Measurements from ENCODE around the gene STAG3. TPM values are rescaled to one million over a fixed set of nuclear protein-coding genes. Genes with fewer than 3 reads are reported as not detected.
A peak's percentile ranks its signal among the peaks of the same experiment; 100 is the strongest.

Gene STAG3
- total RNA-seq, 1 experiment from 2014 or later = 5.2 TPM

GRCh38 chr7:100171840-100172239 is 5.9 kb upstream of the STAG3 start:
- Mint-ChIP-seq H3K4me1 (peaks cover 60% of the 10 kb centered on the region), H3K4me3 (peak overlapping the region; percentile 77), H3K36me3 (peaks cover 22% of the 10 kb centered on the region), H3K9me3 (no peaks in the 10 kb centered on the region), H3K27me3 (ENCODE audit: low read depth) (peaks cover 21% of the 10 kb centered on the region), H3K27ac (no peak overlapping the region)
- no peak for TF ChIP-seq ZNF416 (CRISPR knock-in tag; IDR thresholded peaks at IDR 0.05)
- TF ChIP-seq, protein P1, sequence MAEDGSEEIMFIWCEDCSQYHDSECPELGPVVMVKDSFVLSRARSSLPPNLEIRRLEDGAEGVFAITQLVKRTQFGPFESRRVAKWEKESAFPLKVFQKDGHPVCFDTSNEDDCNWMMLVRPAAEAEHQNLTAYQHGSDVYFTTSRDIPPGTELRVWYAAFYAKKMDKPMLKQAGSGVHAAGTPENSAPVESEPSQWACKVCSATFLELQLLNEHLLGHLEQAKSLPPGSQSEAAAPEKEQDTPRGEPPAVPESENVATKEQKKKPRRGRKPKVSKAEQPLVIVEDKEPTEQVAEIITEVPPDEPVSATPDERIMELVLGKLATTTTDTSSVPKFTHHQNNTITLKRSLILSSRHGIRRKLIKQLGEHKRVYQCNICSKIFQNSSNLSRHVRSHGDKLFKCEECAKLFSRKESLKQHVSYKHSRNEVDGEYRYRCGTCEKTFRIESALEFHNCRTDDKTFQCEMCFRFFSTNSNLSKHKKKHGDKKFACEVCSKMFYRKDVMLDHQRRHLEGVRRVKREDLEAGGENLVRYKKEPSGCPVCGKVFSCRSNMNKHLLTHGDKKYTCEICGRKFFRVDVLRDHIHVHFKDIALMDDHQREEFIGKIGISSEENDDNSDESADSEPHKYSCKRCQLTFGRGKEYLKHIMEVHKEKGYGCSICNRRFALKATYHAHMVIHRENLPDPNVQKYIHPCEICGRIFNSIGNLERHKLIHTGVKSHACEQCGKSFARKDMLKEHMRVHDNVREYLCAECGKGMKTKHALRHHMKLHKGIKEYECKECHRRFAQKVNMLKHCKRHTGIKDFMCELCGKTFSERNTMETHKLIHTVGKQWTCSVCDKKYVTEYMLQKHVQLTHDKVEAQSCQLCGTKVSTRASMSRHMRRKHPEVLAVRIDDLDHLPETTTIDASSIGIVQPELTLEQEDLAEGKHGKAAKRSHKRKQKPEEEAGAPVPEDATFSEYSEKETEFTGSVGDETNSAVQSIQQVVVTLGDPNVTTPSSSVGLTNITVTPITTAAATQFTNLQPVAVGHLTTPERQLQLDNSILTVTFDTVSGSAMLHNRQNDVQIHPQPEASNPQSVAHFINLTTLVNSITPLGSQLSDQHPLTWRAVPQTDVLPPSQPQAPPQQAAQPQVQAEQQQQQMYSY (CRISPR knock-in tag; IDR thresholded peaks at IDR 0.05) = peak; percentile 37; the same call in 1 of the 2 replicates
- TF ChIP-seq ATF2 (CRISPR knock-in tag; IDR thresholded peaks at IDR 0.05; ENCODE audit: borderline replicate concordance, low read depth) = no peak
- no peak for TF ChIP-seq MXD4 (CRISPR knock-in tag; IDR thresholded peaks at IDR 0.05; ENCODE audit: borderline replicate concordance)
- TF ChIP-seq, protein P2, sequence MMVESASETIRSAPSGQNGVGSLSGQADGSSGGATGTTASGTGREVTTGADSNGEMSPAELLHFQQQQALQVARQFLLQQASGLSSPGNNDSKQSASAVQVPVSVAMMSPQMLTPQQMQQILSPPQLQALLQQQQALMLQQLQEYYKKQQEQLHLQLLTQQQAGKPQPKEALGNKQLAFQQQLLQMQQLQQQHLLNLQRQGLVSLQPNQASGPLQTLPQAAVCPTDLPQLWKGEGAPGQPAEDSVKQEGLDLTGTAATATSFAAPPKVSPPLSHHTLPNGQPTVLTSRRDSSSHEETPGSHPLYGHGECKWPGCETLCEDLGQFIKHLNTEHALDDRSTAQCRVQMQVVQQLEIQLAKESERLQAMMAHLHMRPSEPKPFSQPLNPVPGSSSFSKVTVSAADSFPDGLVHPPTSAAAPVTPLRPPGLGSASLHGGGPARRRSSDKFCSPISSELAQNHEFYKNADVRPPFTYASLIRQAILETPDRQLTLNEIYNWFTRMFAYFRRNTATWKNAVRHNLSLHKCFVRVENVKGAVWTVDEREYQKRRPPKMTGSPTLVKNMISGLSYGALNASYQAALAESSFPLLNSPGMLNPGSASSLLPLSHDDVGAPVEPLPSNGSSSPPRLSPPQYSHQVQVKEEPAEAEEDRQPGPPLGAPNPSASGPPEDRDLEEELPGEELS (CRISPR knock-in tag; IDR thresholded peaks at IDR 0.05) = no peak
- no peak for TF ChIP-seq ARID4B (CRISPR knock-in tag; IDR thresholded peaks at IDR 0.05; ENCODE audit: borderline replicate concordance)
- TF ChIP-seq ZNF425 (CRISPR knock-in tag; conservative IDR thresholded peaks at IDR 0.05) = no peak
- 0 out of 2 replicates have a peak, but pooled peaks have one; percentile 56 for TF ChIP-seq MYBL2 (CRISPR knock-in tag; IDR thresholded peaks at IDR 0.05)
- no peak for TF ChIP-seq NR3C1 (CRISPR knock-in tag; conservative IDR thresholded peaks at IDR 0.05; ENCODE audit: low read depth)
- ChIA-PET CTCF (interaction anchor here (0.9 to 3.0 kb wide), 7 partner anchors 10 to 174 kb away, joined by 3 to 14 read pairs (median 4); partner anchors contain the start of genes LAMTOR4 and TRAPPC14), POLR2A (interaction anchor here (1.0 to 1.8 kb wide), 2 partner anchors 70 to 84 kb away, joined by 3 to 4 read pairs; partner anchors contain the start of gene AP4M1)
- ATAC-seq = peak; percentile 6
- peak; percentile 40 for DNase-seq (ENCODE audit: low spot score)
